H1 (cell line): Measurements from ENCODE around the gene GRAMD4. TPM values are rescaled to one million over a fixed set of nuclear protein-coding genes. Genes with fewer than 3 reads are reported as not detected.

Experiments used
- CTCF ChIA-PET: fragments of 300-600 bp; sonication (Branson Sonifier 250); formaldehyde crosslinking; loops from one replicate; lab custom pipeline; 2021; ENCODE audit not compliant: partially characterized antibody; lab: Charles Lee
- POLR2A ChIA-PET: fragments of 300-600 bp; sonication (Branson Sonifier 250); formaldehyde crosslinking; loops from one replicate; lab custom pipeline; 2021; ENCODE audit warnings: inconsistent platforms; ENCODE audit not compliant: partially characterized antibody; lab: Charles Lee
- DNase-seq, 2 experiments: peaks; one replicate each; pipeline versions ENCODE4 v3.0.0 to v3.0.0-alpha.2; 2010 to 2022; ENCODE audit warnings: low spot score in 2 of 2, low read depth in 1 of 2, mixed read lengths in 1 of 2
- FAIRE-seq: peaks from 2 replicates; lab custom pipeline; 2011; peaks lifted over from hg19 to GRCh38; lab: Jason Lieb, UNC
- H2AFZ ChIP-seq: 2 replicates; pipeline ENCODE4 v1.8.1; 2012; ENCODE audit warnings: low read length, inconsistent platforms
- H2AK5ac ChIP-seq: 2 replicates; pipeline ENCODE4 v1.6.1; 2013; ENCODE audit warnings: low read depth, low read length
- H2BK120ac ChIP-seq: replicated peaks from 2 replicates; pipeline ENCODE3; 2013; ENCODE audit warnings: low read depth, low read length, inconsistent platforms
- H2BK12ac ChIP-seq: 2 replicates; pipeline ENCODE4 v1.6.1; 2013; ENCODE audit warnings: low read depth, low read length
- H2BK15ac ChIP-seq: 2 replicates; pipeline ENCODE4 v1.6.1; 2013; ENCODE audit warnings: low read length
- H2BK20ac ChIP-seq: 2 replicates; pipeline ENCODE4 v1.6.1; 2013; ENCODE audit warnings: low read length
- H2BK5ac ChIP-seq: 2 replicates; pipeline ENCODE4 v1.6.1; 2013; ENCODE audit warnings: low read depth, low read length
- H3K14ac ChIP-seq: 2 replicates; pipeline ENCODE4 v1.6.1; 2013; ENCODE audit warnings: inconsistent platforms; ENCODE audit not compliant: insufficient read length
- H3K18ac ChIP-seq: 2 replicates; pipeline ENCODE4 v1.6.1; 2013; ENCODE audit warnings: low read length; ENCODE audit errors: extremely low read depth
- H3K23ac ChIP-seq: 2 replicates; pipeline ENCODE4 v1.6.1; 2013; ENCODE audit warnings: inconsistent platforms; ENCODE audit not compliant: insufficient read length
- H3K23me2 ChIP-seq: 2 replicates; pipeline ENCODE4 v1.6.1; 2013; ENCODE audit warnings: low read depth, low read length
- H3K27ac ChIP-seq: 2 replicates; pipeline ENCODE4 v1.6.1; 2011; ENCODE audit warnings: low read depth, low read length, inconsistent platforms
- H3K27me3 ChIP-seq, 4 experiments: replicated peaks in 1 of 4; 1 replicate in 1 of 4; 2 replicates in 3 of 4; pipeline versions ENCODE4 v1.6.1 to v1.8.1; 2011 to 2013; ENCODE audit warnings: low read length in 3 of 4, mild to moderate bottlenecking in 3 of 4, inconsistent platforms in 2 of 4, mixed read lengths in 2 of 4, moderate library complexity in 1 of 4; ENCODE audit not compliant: control insufficient read depth in 3 of 4, insufficient read depth in 3 of 4; ENCODE audit errors: extremely low read depth in 1 of 4
- H3K36me3 ChIP-seq, 4 experiments: 2 replicates each; pipeline versions ENCODE4 v1.6.1 to v1.8.1; 2011 to 2013; ENCODE audit warnings: mild to moderate bottlenecking in 4 of 4, low read length in 3 of 4, moderate library complexity in 2 of 4, control low read depth in 1 of 4, inconsistent platforms in 1 of 4; ENCODE audit not compliant: insufficient read depth in 4 of 4, control insufficient read depth in 2 of 4
- H3K4ac ChIP-seq: replicated peaks from 2 replicates; pipeline ENCODE3; 2013; ENCODE audit warnings: low read length, low read depth, mixed read lengths, inconsistent platforms; ENCODE audit not compliant: insufficient read length
- H3K4me1 ChIP-seq, 4 experiments: replicated peaks in 1 of 4; 1 replicate in 1 of 4; 2 replicates in 3 of 4; pipeline versions ENCODE4 v1.6.1 to v1.8.1; 2011 to 2013; ENCODE audit warnings: low read length in 3 of 4, inconsistent platforms in 2 of 4, mixed read lengths in 1 of 4; ENCODE audit not compliant: insufficient read depth in 4 of 4, control insufficient read depth in 3 of 4
- H3K4me2 ChIP-seq, 2 experiments: 2 replicates each; pipeline versions ENCODE4 v1.6.1 to v1.8.1; 2011 to 2013; ENCODE audit warnings: low read depth in 2 of 2, low read length in 2 of 2, control low read depth in 1 of 2, inconsistent platforms in 1 of 2, mild to moderate bottlenecking in 1 of 2; ENCODE audit not compliant: insufficient read depth in 1 of 2
- H3K4me3 ChIP-seq, 4 experiments: fragments of 200-600, 300-600 bp in 1 of 4; sonication (generic), shearing (Covaris generic), sonication (Bioruptor Twin) in 1 of 4; 2 replicates each; pipeline versions ENCODE4 v1.5.1 to v1.8.1; 2011 to 2016; ENCODE audit warnings: low read length in 4 of 4, low read depth in 3 of 4, control low read depth in 2 of 4, inconsistent platforms in 2 of 4, mild to moderate bottlenecking in 2 of 4, mixed read lengths in 1 of 4, moderate library complexity in 1 of 4; ENCODE audit not compliant: insufficient read depth in 2 of 4; ENCODE audit errors: extremely low read depth in 1 of 4
- H3K56ac ChIP-seq: replicated peaks from 2 replicates; pipeline ENCODE3; 2013; ENCODE audit warnings: low read depth, mild to moderate bottlenecking, mixed read lengths, low read length, inconsistent platforms; ENCODE audit not compliant: insufficient read length
- H3K79me1 ChIP-seq: 2 replicates; pipeline ENCODE4 v1.6.1; 2013; ENCODE audit warnings: low read depth, low read length, control low read depth
- H3K79me2 ChIP-seq, 2 experiments: 2 replicates each; pipeline versions ENCODE4 v1.6.1 to v1.8.1; 2012 to 2013; ENCODE audit warnings: low read length in 2 of 2, mild to moderate bottlenecking in 2 of 2, inconsistent platforms in 1 of 2; ENCODE audit not compliant: insufficient read depth in 2 of 2, control insufficient read depth in 1 of 2
- H3K9ac ChIP-seq, 4 experiments: replicated peaks in 1 of 4; 1 replicate in 1 of 4; 2 replicates in 3 of 4; pipeline versions ENCODE4 v1.6.1 to v1.8.1; 2011 to 2013; ENCODE audit warnings: low read depth in 3 of 4, low read length in 3 of 4, control low read depth in 2 of 4, mild to moderate bottlenecking in 2 of 4, moderate library complexity in 2 of 4, inconsistent platforms in 1 of 4; ENCODE audit errors: extremely low read depth in 1 of 4
- H3K9me3 ChIP-seq, 2 experiments: 2 replicates each; pipeline versions ENCODE4 v1.6.1 to v1.8.1; 2012 to 2013; ENCODE audit warnings: mild to moderate bottlenecking in 2 of 2, moderate library complexity in 2 of 2, control low read depth in 1 of 2, inconsistent platforms in 1 of 2, low read depth in 1 of 2, low read length in 1 of 2, mixed read lengths in 1 of 2; ENCODE audit not compliant: insufficient read depth in 2 of 2
- H4K20me1 ChIP-seq, 2 experiments: replicated peaks in 1 of 2; 2 replicates each; pipeline versions ENCODE3 to v1.8.1; 2011 to 2013; ENCODE audit warnings: inconsistent platforms in 2 of 2, low read length in 2 of 2, mild to moderate bottlenecking in 1 of 2; ENCODE audit not compliant: insufficient read depth in 2 of 2, control insufficient read depth in 1 of 2
- H4K5ac ChIP-seq: 2 replicates; pipeline ENCODE4 v1.6.1; 2013; ENCODE audit warnings: low read length, low read depth, mixed read lengths, inconsistent platforms; ENCODE audit not compliant: insufficient read length
- H4K8ac ChIP-seq: 2 replicates; pipeline ENCODE4 v1.8.0; 2013; ENCODE audit warnings: mild to moderate bottlenecking, moderate library complexity, low read length, inconsistent platforms; ENCODE audit not compliant: insufficient read depth; ENCODE audit errors: extremely low read depth
- H4K91ac ChIP-seq: replicated peaks from 2 replicates; pipeline ENCODE3; 2013; ENCODE audit warnings: low read length, mixed read lengths, inconsistent platforms; ENCODE audit not compliant: insufficient read length
- EP300 ChIP-seq, 2 experiments: IDR thresholded peaks; 1 replicate in 1 of 2; 2 replicates in 1 of 2; pipeline ENCODE4 v1.6.1; 2011 to 2012; ENCODE audit warnings: low read depth in 2 of 2, low read length in 2 of 2, mild to moderate bottlenecking in 2 of 2, borderline replicate concordance in 1 of 2, inconsistent platforms in 1 of 2, moderate library complexity in 1 of 2
- GTF2F1 ChIP-seq: IDR thresholded peaks from 2 replicates; pipeline ENCODE4 v1.6.1; 2012; ENCODE audit warnings: low read depth, low read length, improper control_type of control experiment, borderline replicate concordance
- JUN ChIP-seq: IDR thresholded peaks from 2 replicates; pipeline ENCODE4 v1.6.1; 2011; ENCODE audit warnings: low read depth, mild to moderate bottlenecking, improper control_type of control experiment, low read length
- MAFK ChIP-seq: IDR thresholded peaks from 2 replicates; pipeline ENCODE4 v1.6.1; 2012; ENCODE audit warnings: low read depth, mild to moderate bottlenecking, improper control_type of control experiment, low read length
- RBBP5 ChIP-seq: IDR thresholded peaks from 2 replicates; pipeline ENCODE4 v1.7.1; 2012; ENCODE audit warnings: low read depth, mild to moderate bottlenecking, inconsistent platforms, low read length, moderate library complexity, borderline replicate concordance
- SIX5 ChIP-seq: IDR thresholded peaks from 2 replicates; pipeline ENCODE4 v1.6.1; 2011; ENCODE audit warnings: mild to moderate bottlenecking, low read depth, low read length
- SP4 ChIP-seq: IDR thresholded peaks from 2 replicates; pipeline ENCODE4 v1.6.1; 2012; ENCODE audit warnings: low read length, inconsistent platforms
- YY1 ChIP-seq: IDR thresholded peaks from 2 replicates; pipeline ENCODE4 v1.6.1; 2011; ENCODE audit warnings: low read depth, mild to moderate bottlenecking, low read length
- WGBS, 2 experiments: shearing (Covaris generic) in 1 of 2; methylation state at CpG; one replicate each; pipeline versions ENCODE4 v1.1.6 to v1.1.7; 2013 to 2015; ENCODE audit warnings: low lambda C conversion rate in 2 of 2, mixed read lengths in 2 of 2, inconsistent platforms in 1 of 2, low coverage in 1 of 2, missing lambda C conversion rate in 1 of 2; ENCODE audit not compliant: insufficient replicate concordance in 2 of 2, insufficient coverage in 1 of 2, insufficient read length in 1 of 2; ENCODE audit errors: extremely low coverage in 1 of 2, missing lambda C conversion rate in 1 of 2; 5-methylcytosine and 5-hydroxymethylcytosine counted together
- polyA plus RNA-seq, 7 experiments: library from polyadenylated mRNA; depleted of rRNA in 3 of 7; stranded (reverse) in 5 of 7; unstranded in 2 of 7; fragments of >200 nt in 5 of 7; fragments of 200-250 nt in 2 of 7; gene quantifications; 1 replicate in 5 of 7; 2 replicates in 1 of 7; 4 replicates in 1 of 7; pipeline versions ENCODE4 v1.2.1 to v1.2.3, GENCODE V29; 2011 to 2013; ENCODE audit warnings: missing spikeins in 2 of 7, mixed read lengths in 2 of 7
- total RNA-seq: library from RNA; stranded (reverse); fragmentation: NEBNext Ultra II Directional; extraction: Animal tissue kit (Norgen Biotek cat#: 25700); gene quantifications from 2 replicates; pipeline ENCODE4 v1.2.1, GENCODE V29; 2021

Gene GRAMD4
- total and polyA plus RNA-seq, 2 of the 8 experiments (the other 6 are each of a cell fraction or from before 2014, with no cell fraction given) = 7.9 to 25.6 TPM

DNA sequence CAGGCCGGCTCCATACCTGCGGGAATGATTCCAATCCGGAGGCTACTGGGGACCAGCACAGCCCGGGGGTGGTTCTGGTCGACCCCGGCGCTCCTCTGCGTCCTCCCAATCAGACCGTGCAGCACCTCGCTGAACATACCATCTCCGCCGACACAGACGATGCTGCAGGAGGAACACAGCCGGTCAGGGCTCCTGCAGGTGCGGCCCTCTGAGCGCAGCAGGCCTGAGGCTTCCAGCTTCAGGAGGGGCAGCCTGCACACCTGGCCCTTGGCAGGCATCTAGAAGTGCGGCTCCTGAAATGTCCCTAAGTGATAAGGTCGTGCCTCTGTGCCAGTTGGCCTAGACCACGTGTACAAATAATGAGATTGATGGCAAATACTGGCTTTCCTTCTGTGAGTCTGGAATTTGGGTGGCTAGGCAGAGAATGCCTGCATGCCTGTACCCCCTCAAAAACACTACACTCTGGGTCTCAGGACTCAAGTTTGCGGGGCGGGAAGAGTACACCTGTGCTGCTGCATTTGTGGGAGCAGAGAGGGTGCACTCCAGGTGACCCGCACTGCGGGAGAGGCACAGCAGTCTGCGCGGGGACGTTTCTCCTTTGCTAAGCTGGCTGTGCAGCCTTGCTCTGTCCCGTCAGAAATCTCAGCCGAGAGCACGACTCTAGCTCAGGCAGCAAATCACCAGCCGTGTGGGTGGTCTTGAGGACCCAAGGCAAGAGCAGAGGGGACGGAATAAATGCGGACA lies 87.8 kb downstream of the GRAMD4 start:
- Histone ChIP-seq H2BK120ac (no peak overlapping the region), H2BK12ac (no peak overlapping the region), H2BK15ac (no peak overlapping the region), H3K4ac (no peak overlapping the region), H3K4me3 (no peak overlapping the region), H3K9me3 (no peaks in the 10 kb centered on the region), H3K27ac (no peak overlapping the region), H3K9ac (no peak overlapping the region), H3K23ac (no peak overlapping the region), H4K5ac (no peak overlapping the region), H3K4me1 (no peaks in the 10 kb centered on the region), H4K8ac (peak overlapping the region; percentile 25; the same call in 1 of the 2 replicates), H3K23me2 (no peaks in the 10 kb centered on the region), H2BK20ac (no peak overlapping the region), H3K27me3 (no peaks in the 10 kb centered on the region), H4K91ac (no peak overlapping the region), H3K79me1 (no peaks in the 10 kb centered on the region), H3K4me2 (no peak overlapping the region), H3K79me2 (no peaks in the 10 kb centered on the region), H2AFZ (no peak overlapping the region), H3K18ac (no peak overlapping the region), H3K14ac (no peak overlapping the region), H3K36me3 (peaks cover 0 to 31% (median 26%) of the 10 kb centered on the region in 4 experiments; a peak in 6 of 8 replicates), H2AK5ac (no peak overlapping the region), H3K56ac (no peak overlapping the region), H4K20me1 (peaks cover 10 to 12% of the 10 kb centered on the region in 2 experiments), H2BK5ac (no peak overlapping the region)
- ChIA-PET CTCF (interaction anchor here (0.6 to 1.1 kb wide), 2 partner anchors 12 to 137 kb away, joined by 3 read pairs; no protein-coding TSS in a partner anchor), POLR2A (no interaction called here)
- no peak for TF ChIP-seq RBBP5
- no peak for TF ChIP-seq SIX5
- no peak for TF ChIP-seq MAFK
- no peak for TF ChIP-seq GTF2F1
- no peak for TF ChIP-seq JUN
- no peak for TF ChIP-seq SP4
- TF ChIP-seq YY1 = no peak
- no peak for TF ChIP-seq EP300 (IDR thresholded peaks at IDR 0.05; ENCODE audit: borderline replicate concordance in 1 of 2, low read depth in 2 of 2, low read length in 2 of 2)
- WGBS, 2 experiments = 87% methylated on average over 32 of the region's 32 CpGs; no CpG with 5 or more reads in 1 of the 2 experiments
- DNase-seq = no peak
- no peak for FAIRE-seq
